ELF-1 (cell line): ENCODE measurements around the gene BMPER.

Experiments used
- DNase-seq: peaks from one replicate; pipeline ENCODE4 v3.0.0-alpha.2; 2016; ENCODE audit warnings: low read depth, low spot score

Gene BMPER

DNA sequence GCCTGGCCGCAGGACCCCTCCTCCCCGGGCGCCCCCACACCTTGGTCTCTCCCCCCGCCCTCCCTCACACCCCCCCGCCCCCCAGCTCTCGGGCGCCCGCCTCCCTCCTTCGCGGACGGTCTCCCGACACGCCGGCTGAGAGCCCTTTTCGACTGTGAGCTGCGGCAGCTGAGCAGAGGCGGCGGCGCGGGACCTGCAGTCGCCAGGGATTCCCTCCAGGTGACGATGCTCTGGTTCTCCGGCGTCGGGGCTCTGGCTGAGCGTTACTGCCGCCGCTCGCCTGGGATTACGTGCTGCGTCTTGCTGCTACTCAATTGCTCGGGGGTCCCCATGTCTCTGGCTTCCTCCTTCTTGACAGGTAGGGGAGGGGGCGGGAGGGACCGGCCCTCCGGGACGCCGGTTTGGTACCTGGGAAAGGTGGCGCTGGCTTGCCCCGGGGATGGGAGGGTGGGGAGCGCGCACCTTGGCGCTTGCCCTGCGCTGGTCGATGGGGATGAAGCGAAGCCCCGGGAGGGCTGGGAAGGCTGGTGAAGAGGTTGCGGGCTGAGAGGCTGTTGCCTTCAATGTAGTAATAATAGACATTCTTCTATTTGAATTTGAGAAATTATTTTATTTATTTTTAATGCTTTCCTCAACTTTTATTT is at the start of gene BMPER:
Gene BMPER (plus strand): TSS at position 151 of the 644 bp plus-strand sequence. CDS start 75 bp downstream, at position 226.
- peak; percentile 70 for DNase-seq

DNA sequence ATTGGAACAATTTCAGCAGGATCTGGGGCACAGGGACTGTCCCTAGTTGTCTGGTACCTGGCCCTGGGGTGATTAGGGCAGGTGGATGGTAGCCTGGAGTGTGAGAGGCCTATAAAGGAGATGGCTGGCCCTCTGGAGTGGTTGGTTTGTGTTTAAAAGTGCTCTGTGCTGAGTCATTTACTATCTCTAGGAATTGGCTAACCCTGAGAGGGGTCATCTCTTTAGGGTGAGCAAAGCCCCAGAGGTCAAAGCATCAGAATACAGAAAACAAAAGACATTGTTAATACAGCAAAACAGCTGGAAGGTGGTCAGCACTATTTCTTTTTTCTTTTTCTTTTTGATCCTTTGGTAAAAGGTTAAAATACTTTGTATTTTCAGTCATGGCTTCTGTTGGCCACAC is 43.4 kb upstream of the BMPER start:
- DNase-seq, result no peak

DNA sequence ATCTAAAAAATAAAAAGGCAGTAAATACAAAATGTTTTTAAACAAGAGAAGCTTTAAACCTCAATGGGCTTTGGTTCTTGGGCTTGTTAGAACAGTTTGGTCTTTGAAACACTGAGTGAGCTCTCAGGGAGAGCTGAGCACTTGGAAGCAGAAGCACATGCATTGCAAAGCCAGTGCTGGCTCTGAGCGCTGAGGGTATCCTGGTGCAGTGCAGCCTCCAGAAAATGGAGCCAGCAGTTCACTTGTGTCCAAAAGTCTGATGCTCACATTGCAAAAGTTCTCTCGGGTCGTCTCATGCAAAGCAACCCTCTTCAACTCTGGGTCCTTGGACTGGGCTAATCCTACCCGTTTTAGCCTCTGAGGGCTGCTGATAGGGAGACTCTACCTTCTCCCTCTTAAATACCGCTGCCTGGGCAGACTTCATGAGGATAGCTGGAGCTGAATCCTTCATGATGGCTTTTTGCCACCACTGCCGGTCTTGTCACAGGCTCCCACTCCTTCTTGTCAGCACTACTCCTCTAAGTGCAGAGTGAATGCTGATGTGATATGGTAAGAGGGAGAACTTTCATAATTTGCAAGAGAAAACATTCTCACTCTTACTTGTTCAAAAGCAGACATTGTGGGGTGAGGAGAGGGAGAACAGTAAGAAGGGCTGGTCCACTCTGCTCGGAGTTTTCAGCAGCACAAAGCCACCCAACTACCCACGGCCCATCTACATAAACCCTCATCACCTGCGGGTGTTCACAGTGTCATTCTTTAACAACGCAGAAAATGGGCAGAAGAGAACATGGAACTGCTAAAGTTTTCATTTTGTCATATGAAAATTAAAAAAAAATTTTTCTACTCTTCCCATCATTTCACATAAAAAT is 42.2 kb upstream of the BMPER start:
- no peak for DNase-seq

DNA sequence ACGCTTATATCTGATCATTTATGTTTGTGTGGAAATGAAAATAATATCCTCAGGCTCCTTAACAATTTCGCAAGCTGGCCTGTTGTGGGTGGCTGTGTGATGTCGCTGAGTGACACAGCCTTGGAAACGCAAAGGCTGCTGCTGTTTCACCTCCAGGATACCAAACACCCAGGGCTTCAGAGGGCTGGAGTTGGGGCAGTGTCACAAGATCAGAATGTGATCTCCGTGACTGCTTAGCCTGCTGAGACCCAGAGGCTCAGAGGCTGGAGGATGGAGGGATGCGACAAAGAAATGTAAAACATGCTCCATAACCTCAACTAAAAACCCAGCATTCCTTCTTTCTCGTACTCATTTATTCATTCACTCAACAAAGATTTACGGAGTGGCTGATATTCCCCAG is 37.2 kb upstream of the BMPER start:
- peak; percentile 48 for DNase-seq

DNA sequence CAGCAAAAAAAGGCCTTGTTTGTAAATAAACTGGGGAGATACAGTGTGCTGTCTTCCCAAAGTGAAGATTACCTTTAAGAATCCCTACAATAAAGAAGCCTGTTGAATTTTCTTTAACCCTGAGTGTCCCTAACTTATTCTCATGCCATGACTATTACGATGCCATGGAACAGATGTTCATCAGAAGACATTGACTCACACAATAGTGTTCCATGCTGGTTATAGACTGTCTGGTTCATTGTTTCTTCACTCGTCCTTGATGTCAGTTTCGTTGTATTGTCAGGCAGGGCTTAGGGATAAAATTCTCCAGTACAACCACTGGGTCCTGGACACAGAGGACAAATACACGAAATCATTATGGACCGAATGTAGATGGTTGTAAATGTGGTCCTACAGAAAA is 36.2 kb upstream of the BMPER start:
- no peak for DNase-seq

DNA sequence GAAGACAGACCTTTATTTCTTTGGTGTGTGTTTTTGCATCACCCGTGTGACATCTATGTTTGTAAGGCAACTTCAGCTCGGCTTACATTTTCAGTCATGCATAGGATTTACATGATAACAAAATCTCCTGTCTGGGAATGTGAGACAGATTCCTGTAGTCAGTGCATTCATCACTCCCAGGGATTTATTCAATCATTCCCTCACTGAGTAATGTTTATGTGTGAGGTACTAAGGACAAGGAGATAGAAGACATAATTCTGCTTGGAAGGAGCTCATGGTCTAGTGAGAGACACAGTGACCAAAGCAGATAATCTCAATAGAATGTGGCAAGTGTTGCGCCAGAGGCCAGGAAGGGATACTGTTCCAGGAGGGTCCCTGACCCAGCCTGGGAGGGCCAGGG is 35.2 kb upstream of the BMPER start:
- DNase-seq, result no peak

DNA sequence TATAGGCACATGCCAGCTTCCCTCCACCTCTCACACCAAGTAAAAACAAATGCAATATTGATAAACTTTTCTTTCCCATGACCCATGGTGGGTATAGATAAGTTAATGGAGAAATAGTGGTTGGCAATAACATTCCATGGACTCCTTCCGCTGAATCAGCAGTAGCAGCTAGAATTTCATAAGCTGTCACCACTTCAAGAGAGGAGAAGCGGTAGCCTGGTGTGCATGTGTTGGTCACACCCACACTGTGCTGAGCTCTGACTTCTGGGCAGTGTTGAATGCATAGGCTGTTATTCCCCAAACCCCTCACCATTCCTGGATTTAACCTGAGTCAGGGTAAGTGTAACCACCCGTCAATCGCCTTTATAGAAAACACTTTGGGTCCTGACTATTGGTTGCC is 32.5 kb upstream of the BMPER start:
- DNase-seq, result no peak

DNA sequence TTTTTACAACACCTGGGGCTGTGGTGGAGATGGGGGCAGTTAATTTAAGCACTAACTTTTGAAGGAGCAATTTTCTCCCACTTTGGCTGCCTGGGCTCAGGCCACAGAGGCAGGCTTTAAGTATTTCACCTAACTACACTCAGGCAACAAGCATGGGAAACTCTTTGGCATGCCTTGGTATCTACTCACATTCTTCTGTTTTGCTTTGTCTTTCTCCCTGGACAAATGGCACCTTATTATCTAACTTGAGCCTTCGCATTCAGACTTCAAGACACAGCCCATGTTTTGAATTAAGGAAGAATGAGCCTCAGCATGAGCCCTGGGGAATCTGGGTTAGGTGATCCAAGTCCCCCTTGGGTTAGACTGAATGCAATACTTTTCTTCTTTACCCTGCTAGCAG is 31.8 kb upstream of the BMPER start:
- no peak for DNase-seq

DNA sequence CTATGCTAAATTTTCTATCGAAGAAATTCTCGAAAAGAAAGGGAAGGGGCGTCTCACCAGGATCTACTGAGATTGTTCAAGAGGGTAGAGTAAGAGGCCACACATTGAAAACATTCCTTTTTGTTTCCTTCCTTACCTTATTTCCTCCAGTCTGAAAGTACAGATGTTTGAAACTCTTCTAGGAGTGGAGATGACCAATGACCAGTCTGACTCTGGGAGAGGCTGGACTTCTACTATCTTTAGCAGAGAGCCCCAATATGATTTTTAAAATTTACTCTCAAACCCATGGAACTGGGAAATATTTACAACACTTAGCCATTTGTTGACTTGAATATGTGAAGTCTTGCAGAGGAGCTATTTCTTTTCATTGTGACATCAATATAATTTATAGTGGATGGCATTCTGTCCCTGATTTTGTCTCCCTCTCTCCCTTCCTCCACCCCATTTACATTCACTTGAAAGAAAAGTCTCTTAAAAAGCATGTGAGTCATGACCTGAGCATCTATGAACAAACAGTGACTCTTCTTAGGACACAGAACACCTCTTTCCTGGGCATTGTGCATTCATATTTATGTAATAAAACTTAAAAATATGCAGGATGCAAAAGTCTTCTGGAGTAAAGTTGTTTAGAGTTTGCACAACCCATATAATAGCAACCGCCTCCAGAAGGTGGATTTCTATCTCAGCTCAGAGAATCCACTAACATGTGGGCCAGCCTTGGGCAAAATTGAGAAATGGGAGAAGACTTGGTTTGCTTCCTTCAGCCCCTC is 31.2 kb upstream of the BMPER start:
- no peak for DNase-seq

DNA sequence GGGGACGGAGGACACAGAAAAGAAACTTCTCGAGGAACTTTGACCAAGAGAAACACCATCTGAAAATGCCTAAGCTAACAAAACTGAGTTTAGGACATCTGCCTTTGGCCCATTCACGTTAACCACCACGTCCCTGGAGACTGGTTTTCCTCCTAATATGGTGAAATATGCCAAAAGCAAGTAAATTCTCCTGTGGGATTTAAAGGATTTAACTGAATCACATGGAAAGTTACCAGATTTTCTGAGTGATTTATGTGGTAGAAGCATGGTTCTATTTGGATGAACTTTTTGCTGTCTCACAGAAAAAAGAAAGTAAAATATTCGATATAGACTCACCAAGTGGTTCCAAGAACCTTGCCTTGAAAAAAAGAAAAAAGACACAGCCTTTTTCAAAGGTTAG is 30.4 kb upstream of the BMPER start:
- DNase-seq, result no peak

DNA sequence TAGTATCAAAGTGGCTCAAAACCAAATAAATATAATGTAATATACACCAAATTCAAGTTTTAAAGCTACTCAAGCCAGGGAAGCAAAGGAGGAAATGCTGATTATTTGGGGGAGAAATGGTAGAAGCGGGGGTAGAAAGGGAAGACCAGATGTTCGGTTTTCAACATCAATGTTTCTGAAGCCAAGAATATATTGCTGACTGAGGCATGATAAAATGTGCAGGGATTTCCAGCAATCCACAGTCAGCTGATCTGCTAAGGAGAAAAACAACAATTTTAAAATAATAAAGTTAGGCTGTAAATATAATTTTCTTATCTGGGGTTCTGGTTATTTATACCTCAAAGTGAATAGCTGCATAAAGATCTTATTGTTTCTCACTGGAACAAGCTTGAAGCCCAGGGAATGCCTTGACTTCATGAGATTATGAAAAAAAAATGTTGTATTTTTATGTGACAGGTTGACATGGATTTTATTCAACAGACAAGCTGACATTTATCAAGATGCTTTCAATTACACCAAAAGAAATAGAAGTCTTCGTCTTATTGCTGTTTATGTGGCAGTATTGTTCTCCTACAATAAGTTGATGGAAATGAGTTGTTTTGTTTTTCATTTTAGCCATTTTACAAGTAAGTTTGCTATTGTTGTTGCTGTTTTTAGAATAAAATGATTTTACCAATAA is 28.6 kb upstream of the BMPER start:
- no peak for DNase-seq

DNA sequence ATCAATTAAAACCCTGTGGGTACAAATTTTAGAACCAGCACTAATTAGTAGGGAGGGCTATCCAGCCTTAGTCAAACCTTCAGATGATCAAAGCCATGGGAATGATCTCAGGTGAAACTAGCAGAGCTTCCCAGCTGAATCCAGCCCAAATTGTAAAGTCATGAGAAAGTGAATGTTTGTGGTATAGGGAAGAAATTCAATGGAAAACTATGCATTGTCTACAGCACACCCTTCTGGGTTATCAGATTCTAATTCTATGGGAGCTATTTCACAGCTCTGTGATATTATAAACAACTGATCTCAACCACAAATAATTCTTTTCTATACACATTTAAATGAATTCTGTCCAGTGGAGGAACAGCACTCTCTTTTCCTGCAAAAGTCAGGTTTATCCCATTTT is 24.6 kb upstream of the BMPER start:
- no peak for DNase-seq

DNA sequence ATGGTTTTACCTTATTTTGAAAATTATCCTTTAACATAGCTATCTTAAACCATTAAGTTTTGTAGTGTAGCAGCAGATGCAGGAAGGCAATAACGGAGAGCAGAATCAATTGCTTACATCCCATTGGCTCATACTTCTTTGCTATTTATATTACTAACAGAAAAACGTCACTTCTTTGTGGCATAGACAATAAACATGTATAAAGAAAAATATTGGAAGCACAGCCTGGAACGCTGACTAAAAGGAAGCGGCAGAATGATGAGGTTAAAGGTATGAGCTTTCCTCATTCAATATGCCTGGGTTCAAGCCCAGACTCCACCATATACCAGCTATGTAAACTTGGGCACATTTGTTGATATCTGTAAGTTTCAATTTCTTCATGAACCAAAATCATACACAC is 24.0 kb upstream of the BMPER start:
- no peak for DNase-seq

DNA sequence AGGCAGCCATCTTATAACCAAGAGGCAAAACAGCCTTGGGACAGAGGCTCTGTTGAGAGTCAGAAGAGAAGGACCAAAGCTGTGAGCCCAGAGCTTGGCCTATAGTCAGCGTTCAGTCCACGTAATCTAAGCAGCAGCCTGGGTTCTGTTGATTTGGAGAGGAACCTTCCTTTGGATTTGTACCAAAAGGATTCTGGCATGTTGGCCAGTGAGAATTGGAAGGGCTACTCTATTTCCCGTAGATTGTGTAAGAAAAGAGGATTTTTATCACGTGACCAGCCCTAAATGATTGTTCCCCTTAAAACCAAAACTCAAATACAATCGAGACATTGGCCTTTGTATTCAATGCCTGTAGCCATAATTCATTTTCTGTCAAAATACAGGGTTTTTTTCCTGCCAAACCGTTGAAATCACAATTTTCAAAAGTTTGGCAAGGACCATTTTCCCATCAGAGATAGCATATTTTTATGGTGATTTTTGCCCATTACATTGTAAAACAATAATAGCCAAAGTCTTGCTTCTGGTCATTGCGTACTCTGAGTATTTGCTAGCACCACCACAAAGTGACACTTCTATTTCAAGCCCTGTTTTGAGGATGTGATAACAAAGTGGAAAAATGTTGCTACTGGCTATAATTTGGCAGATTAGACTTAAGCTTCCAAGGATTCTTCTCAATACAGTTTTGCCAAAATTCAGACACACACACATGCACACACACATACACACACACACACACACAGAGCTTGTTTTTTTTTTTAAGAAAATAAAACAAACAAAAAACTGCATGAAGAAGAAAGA is 23.1 kb upstream of the BMPER start:
- DNase-seq, result no peak

DNA sequence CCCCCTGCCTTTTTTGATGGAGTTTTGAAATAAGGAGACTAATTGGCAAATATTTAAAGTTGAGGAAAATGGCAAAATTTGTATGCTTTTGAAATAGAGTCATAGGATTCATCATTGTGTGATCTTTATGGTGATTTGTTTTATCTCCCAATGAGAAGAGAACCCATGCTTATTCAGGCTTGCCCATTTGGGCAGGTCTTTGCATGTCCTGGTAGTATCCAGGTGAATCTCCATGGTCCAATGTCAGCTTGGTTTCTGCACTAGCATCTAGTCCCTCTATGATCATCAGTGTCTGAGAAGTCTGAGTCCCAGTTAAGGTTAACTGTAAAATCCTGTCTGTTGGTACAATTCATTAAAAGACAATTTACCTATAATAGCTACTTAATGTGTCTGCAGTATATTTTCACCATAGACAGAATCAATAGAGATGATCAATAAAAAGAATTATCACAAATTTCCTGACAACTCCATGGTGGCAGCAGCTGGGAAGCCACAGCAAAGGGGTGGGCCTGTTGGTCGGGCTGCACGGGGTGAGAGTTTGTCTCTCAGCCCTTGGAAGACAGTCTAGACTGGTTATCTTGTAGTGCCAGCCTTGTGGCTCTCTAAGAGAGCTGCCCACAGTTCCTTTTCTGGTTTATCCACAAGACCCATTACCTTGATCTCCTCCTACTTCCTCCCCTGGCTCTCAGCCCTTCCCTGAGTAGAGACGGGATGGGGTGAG is 22.2 kb upstream of the BMPER start:
- no peak for DNase-seq

DNA sequence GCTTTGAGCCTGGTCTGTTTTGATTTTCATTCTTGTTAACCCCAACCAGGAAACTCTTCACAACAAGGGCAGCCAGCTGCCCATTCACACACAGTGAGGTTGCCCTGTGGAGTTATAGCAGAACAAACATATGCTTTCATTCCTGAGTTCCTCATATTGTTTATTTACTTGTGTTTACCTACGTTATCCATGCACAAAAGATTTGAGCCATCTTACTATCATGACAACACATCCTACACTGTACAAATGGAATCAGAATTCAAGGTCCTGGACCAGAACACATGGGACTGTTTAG is 21.7 kb upstream of the BMPER start:
- no peak for DNase-seq

DNA sequence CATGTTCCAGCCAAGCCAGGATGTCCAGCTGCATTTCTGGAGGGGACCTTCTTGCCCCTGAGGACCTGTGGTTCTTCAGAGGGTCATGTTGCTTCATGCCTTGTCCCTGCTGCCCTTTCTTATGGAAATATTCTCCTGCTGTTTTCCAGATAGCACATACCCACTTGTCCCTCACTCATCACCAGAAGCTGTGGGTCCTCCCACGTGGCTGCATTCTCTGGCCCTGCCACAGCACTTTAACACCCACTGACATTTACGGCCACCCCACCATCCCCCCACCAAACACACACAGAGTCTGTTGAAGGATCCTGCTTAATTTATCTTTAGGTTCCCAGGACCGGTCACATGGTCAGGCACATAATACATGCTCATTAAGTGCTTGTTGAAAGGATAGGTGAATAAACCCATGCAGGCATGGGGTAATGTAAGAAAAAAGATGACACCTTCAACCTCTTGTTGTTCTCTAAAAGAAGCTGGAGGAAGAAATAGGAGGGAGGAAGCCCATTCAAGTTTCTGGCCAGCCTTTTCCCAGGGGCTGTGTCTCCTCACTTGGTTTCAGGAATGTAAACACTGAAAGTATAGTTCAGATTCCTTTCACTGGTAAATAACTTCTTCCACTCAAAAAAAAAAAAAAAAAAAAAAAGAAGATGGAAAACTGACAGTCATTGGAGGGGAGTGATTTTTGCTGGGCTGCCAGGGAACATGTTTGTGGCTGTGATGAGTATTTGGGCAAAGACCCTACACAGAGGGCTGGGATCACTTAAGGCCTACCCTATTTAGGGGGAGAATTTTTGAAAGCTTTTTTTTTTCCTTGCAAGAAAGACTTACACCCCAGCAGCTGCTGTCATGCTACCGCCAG is 19.8 kb upstream of the BMPER start:
- peak; percentile 75 for DNase-seq

DNA sequence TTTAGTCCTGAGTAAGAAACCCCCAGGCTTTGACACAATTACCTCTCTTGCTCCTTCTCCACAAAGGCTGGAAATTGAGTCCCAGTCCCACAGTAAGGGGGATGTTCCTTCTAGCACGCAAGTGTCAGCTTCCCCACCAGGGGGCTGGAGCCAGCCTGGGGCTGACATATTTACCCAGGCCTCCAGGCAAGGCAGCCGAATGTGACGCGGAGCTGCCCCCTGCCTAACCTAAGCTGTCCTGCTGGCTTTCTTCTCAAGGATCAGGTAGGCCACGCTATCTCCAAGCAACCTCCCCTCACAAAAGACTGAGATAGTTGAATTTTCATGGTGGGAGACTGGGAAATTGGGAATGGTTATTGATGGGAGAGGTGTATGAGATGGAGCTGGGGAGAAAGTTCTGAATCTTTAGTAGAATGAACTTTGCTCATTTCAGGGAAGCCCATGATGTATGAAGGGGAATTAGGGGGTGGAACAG is 19.2 kb upstream of the BMPER start:
- peak; percentile 97 for DNase-seq

DNA sequence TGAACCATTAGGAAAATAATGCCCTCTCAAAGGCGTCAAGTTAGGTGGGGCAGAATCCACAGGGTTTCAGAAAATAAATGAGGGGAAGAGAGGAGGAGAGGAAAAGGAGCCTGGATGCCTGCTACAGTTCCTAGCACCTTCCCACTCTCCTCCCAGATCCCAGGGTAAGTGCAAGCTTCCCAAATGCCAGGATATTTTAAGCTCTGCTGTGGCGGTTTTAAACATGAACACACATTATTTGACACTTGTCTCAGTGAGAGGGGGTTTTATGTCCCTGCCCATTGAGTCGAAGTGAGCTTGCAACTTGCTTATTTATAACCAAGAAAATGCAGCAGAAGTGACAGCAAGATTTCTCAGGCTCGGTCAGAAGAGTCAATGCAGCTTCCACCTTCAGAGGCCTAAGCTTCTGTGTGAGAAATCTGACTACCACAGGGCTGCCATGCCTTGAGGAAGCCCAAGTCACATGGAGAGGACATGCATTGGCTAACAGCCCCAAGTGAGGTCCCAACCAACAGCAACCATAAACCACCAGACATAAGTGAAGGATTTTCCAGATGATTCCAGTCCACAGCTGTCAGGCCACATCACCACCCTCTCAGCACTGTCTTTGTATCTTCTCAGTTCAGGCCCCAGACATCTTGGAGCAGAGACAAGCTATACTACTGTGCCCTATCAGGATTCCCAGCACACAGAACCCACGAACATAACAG is 17.9 kb upstream of the BMPER start:
- DNase-seq, result no peak
